Measurements from ENCODE around the gene LASP1.

- TF ChIP-seq CTCF (conservative IDR thresholded peaks at IDR 0.05; ENCODE audit: low read length) (0 out of 2 replicates have a peak, but pooled peaks have one; percentile 4), EZH2phosphoT487 (IDR thresholded peaks at IDR 0.05; ENCODE audit: borderline replicate concordance, low read depth, low read length) (no peak)
Measured at GRCh38 chr17:38967290-38967738, 97.5 kb downstream of the LASP1 start, which contains the start of gene FBXO47.
